Anterior cingulate cortex (tissue), 58 donors: ENCODE measurements around the gene RACGAP1.
A peak's percentile ranks its signal among the peaks of the same experiment; 100 is the strongest.

ENCODE experiments used
- DNase-seq, 58 donors: peaks; one replicate each; lab custom pipeline; 2025; lab: John Stamatoyannopoulos, UW

The RACGAP1 gene

GRCh38 chr12:50057000-50057841 lies 31.9 kb upstream of the RACGAP1 start, which contains the start of gene ASIC1:
Gene ASIC1 (plus strand): TSS chr12:50057596. CDS start chr12:50058767, 1,171 bp downstream.
- DNase-seq = peak; percentile 14 to 84 (median 68)

DNA sequence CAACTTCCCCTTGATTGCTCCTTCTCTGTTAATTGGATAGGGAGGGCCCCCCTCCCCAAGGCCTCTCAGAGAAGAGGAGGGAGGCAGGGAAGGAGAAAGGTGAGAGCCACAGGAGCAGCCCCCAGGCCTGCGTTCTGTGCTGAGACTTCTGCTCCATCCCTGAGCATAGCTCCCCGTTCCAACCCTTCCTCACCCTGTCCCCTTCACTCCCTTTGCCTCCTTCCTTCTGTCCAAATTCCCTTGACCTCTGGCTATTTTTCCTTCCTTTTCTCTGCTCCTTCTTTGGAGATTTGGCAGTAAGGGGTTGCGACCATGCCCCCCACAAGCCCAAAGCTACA lies 31.3 kb upstream of the RACGAP1 start:
- no peak for DNase-seq

DNA sequence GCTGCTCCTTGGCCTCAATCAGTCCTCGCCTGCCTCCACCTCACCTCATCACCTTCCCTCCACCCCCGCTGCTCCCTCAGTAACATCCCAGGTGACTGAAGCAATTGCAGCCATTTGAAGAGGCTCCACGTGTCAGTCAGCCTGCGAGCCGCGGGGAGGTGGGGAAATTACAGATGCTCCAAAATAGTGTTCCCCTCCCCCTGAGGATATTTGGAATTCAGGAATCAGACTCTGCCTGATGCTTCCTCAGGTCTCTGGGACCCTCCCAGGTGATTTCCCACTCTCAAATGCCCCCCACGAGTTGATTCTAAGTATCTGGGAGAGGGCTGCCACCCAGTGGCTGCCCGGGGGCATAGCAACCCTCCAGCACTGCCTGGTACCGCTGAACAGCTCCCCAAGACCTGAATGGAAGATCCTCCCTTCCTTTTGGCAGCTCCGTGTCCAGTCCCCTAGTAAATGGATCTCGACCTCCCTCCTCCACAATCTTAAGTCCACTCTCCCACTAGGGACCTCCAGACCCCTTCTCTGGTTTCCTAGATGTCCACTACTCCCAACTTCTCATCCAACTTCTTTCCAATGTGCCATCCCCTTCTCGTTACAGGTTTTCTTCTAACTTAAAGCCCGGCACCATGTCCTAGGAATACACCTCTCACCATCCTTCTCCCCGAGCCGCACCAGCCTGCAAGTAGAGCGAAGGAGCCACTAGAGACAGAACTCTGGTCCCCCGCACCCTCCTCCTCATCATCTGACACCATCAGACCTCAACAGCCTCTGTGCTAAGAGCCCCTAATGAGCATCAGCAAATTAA lies 30.7 kb upstream of the RACGAP1 start:
- DNase-seq = peak in 42 of 58 donors; percentile 12 to 70 (median 39)

GRCh38 chr12:50053583-50053982 lies 28.3 kb upstream of the RACGAP1 start:
- no peak for DNase-seq

DNA sequence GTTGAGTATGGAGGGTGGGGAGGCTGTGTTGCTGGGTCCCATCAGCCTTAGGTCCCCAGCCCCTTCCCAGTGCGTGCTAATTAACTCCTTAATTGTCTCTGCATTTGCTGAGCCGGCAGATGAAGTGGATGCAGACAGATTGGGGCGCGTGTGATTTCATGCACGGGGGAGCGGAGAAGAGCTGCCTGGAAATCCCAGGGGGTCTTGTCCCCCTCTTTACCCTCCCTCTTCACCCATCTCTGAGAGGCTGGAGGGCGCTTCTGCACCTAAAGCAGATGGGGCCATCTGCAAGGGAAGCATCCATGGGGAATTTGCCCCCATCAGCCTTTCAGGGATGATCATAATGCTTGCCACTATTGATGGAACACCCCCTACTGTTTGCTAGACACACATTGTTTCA lies 27.7 kb upstream of the RACGAP1 start:
- DNase-seq = no peak

DNA sequence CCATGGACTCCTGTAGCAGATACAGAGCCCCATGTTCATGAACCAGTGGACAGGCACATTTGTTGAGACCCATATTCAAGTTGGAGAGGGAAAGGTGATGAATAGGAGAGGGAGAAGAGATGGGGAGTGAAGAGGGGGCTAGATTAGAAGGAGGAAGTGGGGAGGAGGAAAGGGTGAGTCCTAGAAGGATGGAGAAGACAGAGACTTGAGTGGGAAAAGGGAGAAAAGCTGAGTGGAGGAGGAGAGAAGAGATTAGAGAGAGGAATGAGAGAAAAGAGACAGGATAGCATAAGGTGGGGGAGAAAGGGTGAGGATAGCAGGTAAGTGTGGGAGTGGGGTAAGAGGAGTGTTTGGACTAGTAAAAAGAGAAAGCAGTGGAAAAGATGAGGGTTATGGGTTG lies 27.2 kb upstream of the RACGAP1 start:
- DNase-seq = no peak

DNA sequence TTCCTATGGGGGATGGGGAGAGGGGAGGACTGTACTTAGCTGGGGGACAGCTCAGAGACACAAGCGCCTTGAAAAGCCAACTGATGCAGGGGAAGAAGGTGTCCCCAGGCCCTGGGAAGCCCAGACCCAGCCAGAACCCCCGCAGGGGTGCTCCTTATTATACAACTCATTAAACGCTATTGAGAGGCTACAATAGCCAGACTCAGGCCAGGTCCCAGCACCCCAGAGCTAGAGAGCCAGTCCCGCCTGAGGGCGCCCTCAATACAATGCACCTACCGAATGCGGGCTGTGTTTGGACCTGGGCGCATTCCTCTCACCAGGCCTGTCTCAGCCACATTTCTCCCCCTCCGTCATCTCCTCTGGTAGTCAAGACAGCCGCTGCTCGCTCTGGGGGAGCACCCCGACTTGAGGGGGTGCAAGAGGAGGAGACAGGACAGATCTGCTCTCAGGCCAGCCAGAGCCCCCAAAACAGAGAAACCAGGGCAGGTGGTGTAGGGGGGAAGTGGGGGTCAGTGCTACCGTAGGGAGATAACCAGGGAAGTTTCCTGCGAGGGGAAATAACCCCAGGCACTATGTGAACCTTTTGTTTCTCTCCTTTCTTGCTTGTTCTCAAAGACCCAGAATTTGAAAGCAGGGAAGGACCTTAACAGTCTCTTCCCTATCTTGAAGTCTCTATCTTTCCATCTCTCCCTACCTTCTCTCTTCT lies 26.0 kb upstream of the RACGAP1 start:
- no peak for DNase-seq

DNA sequence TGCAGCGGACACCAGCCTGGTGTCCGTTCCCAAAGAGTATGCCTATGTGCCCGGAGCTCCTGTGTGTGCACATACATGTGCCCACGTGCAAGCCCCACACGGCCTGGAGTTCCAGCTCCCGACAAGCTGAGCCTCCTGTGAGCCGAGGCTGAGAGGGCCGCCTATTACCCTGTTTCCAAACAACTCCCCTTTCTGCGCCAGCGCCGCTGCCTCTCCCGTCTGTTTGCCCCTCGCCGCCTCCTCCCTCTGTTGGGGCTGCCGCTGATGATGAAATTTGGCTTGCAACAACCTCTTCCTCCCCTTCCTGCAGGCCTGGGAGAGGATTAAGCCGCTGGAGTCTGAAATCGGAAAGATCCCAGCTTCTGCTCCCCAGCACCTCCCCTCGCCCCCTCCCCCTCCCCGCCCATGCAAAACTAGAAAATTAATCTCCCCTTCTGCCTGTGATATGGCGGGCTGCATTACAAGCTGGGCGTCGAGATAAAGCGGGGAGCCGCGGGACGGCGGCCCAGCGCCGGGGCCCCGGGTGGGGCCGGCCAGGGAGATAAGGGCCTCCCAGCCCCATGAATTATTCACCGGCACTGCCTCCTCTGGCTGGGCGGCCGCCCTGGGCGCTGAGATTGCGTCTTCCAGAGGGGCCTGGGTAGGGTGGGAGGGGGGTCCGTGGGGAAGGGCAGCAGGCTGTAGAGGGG lies 25.3 kb upstream of the RACGAP1 start:
- DNase-seq = peak in 6 of 58 donors; percentile 11 to 33 (median 14)

- no peak for DNase-seq
These were observed 24.8 kb upstream of the RACGAP1 start for GRCh38 chr12:50050119-50050385.

GRCh38 chr12:50049254-50050118 lies 24.2 kb upstream of the RACGAP1 start:
- no peak for DNase-seq

DNA sequence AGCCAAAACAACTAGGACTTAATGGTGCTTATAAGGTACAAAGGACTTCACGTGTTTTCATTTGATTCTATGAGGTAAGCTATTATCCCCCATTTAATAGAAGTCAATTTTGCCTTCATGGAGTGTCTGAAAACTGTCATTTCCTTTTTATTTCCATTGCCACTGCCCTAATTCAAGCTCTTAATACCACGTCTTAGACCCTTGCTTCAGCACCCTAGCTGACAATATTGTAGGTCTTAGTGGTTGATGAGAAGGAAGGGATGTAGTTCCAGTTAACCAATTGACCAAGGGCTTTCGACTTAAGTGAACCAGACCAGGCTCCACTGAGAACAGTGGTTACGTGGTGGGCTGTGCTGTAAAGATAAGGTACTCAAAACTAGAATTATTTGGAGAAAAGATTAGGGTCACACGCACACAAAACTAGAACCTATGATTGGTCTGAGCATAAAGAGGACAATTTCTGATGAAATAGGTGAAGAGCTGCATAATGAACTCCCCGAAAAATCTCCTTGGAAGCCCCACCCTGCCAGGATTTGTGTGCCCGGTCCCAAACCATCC lies 22.5 kb upstream of the RACGAP1 start:
- DNase-seq = no peak

GRCh38 chr12:50043854-50044253 lies 18.6 kb upstream of the RACGAP1 start:
- no peak for DNase-seq

- no peak for DNase-seq
These were observed 18.0 kb upstream of the RACGAP1 start for GRCh38 chr12:50043308-50043707.

DNA sequence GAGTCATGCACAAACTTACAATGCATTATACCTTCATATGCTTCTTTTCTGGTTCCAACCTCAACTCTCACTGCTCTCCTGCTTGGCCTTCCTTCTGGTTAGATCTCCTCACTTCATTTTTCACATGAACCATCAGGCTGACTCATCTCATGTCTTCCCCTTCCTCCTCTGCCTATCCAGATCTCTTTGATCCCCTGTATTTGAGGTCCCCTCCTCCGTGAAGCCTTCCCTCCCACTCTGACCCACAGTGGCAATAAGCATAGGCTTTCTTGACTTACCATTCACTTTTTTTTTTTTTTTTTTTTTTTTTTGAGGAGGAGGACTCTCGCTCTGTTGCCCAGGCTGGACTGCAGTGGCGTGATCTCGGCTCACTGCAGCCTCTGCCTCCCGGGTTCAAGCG lies 17.4 kb upstream of the RACGAP1 start:
- DNase-seq = no peak

DNA sequence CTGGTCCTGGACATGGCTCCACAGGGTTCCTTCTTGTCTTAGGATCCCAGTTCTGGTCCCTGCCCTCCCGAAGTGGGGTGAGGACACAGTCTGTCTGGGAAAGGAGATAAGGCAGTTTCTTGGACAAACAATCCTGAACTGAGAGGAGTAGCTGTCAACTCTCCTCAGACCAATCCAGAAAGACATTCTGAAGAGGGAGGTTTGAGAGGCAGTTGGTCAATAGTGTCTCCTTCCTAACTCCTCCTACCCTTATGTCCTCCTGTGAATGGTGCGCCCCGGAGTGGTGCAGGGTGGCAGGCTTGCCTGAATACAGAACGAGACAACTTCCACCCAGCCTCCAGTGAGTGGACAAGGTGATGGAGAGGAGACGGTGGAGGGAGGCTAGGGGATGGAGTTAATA lies 16.7 kb upstream of the RACGAP1 start:
- DNase-seq = no peak

- no peak for DNase-seq
These were observed 16.0 kb upstream of the RACGAP1 start for GRCh38 chr12:50041062-50041860.

- no peak for DNase-seq
These were observed 15.4 kb upstream of the RACGAP1 start for GRCh38 chr12:50040657-50041056.

DNA sequence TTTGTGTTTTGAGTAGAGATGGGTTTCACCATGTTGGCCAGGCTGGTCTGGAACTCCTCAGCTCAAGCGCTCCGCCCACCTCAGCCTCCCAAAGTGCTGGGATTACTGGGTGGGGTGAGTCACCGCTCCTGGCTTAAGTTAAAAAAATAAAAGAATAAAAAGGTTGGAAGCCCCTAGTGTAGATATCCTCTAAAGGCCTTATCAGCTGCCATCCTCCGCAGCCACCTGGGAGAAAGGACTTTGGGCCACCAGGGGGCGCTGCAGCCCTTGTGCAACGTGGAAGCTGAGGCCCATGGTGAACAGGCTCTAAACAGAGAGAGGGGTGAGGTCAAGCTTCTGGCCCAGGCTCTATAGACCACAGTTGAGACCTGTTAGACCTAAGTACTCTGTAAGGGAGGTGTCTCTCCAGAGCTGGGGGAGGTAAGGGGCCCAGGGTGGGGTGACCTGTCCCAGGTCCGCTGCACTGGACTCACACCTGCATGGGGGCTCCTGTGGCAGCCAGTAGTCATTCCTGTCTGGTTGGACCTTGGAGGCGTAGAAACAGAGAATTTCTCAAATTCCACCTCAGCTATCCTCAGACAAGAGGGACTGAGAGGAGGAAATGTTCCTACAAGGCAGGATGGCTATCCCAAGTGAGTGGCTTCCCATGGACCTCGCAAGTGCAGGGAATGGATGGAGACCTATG lies 14.0 kb upstream of the RACGAP1 start:
- DNase-seq = peak in 53 of 58 donors; percentile 13 to 91 (median 57)
